DMS53 treated with DMSO at 0.1 percent for 48 hours (cell line): ENCODE results near the gene PHACTR1.
"Not testable (repeated sequence)": the region's sequence is repeated elsewhere in the genome, so short reads cannot be mapped to it uniquely, and the experiment has no call there.

Source experiments
- DNase-seq: peaks from one replicate; lab custom pipeline; 2025; ENCODE audit not compliant: unreplicated experiment; lab: John Stamatoyannopoulos, UW

The PHACTR1 gene

DNA sequence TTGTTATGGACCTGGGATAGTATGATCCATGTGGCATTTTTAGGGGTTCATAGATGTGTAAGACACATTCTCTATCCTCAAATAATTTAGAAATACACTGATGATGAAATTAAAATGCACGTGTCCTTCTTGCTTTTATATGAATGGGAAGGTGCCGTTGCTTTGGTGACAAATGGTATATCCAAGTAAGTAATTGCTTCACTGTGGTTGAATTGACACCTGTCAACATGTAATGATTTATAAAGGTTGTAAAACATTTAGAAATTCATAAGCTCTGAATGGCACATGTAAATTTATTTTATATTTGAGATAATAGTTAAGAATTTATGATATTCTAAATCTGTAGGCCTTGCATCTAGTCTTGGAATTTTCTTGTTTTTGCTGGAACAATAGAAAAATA lies 227.0 kb downstream of the PHACTR1 start:
- DNase-seq: no peak

DNA sequence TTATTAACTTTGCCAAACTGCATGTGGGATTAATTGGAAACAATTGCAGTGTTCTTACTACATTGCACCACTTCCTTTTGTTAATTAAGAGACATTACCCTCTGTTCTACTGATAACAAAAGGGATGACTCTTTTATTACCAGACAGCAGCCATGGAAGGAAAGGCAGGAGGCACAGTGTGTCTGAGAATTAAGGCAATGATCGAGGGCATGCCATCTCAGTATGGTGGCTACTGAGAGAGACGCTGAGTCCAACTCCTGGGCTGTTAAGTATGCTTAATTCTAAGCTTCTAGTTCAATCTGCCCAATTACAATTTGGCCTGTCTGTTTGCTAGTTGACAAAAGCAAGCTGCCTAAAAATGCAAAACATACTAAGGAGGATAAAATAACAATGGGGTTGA lies 227.4 kb downstream of the PHACTR1 start:
- DNase-seq: no peak

DNA sequence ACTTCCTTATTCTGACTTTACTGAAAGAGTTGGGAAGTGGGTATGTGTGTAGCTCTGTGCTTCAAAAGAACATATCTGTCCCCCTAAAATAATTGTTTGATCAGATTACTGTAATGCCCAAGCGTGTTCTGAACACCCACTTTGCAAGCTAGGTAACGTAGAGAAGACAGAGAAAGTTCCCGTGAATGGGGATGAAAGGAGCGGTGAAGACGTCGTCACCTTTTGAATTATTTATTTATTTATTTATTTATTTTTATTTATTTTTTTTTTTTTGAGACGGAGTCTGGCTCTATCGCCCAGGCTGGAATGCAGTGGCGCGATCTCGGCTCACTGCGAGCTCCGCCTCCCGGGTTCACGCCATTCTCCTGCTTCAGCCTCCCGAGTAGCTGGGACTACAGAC lies 228.0 kb downstream of the PHACTR1 start:
- not testable (repeated sequence) for DNase-seq

DNA sequence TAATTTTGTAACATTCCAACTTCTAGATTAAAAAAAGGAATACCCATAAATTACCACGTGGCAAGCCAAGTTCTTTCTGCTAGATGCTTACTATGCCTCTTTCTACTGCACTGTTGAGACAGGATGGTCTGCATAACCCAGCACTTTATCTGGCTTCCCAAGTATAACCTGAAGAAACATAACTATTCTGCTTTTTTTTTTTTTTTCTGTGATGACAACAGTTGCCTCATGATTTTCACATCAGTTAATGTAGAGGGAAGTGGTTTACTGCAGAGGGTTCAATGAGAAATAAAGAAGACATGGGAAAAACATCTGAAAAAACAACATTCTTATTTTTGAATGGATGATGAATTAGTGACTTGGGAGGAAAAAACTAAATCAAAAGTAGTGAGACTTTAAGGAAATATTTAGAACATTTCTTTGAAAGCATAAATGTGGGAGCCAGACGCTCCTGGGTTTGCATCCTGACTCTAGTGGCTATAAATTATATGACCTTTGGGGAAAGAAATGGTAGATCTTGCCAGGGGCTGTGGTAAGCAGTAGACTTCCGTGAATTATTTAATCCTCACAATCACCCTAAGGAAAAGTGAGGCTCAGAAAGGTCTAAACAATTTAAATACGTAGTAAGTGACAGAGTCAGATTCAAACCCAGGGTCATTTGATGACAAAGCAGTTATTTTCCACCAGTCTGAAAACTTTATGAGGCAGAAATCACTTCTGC lies 230.7 kb downstream of the PHACTR1 start:
- DNase-seq: no peak

DNA sequence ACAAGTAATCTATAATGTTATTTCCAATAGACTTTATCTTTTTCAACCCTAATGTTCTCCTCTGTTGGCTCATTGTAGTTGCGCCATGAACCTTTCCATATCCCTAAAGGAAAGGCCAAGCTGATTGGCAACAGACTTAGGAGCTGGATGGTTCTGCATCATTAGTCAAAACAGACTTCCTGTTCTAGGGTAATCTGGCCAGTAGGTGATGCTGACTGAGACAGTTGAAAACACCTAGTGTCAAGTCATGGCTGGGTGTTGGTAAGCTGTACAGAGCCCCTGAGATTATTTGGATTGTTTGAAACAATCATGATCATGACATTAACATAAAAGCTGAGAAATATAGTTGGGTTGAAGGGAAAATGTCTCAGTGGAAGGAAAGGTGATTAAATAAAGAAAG lies 231.4 kb downstream of the PHACTR1 start:
- no peak for DNase-seq

DNA sequence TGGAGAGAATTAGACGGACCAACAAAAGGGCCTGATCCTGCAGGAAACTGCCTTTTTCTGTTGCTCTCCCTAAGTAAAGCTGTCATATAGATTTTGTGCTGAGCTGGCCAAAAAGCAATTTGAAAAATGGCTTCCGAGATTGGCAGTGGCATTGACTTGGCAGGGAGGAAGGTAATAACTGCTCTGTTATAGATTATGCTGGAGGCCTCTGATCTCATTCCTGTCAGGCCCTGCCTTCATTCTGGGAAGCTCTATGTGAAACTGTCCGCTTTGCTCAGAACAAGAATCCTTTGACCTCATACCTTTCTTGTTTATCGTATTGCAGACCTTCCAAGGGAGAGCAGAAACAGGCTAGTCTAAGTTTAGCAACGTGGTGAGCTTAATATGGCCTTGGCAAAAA lies 234.4 kb downstream of the PHACTR1 start:
- DNase-seq: no peak

DNA sequence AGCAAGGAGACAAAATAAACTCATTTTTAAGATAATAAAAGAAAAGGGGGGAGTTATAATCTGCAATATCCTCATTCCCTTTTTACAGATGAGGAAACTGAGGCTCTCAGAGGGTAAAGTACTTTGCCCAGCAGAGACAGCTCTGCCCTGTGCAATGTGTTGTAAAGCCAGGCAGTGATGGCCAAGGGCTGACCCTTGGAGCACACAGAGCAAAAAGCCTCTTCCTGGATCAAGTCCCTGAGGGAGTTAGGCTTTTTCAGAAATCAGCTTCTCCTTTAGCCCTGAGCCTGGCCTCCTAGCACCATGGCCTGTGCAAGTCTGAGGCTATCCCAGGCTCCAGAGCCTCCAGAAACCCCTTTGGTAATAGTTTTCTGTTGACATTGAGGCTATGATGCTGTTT lies 234.8 kb downstream of the PHACTR1 start:
- no peak for DNase-seq

DNA sequence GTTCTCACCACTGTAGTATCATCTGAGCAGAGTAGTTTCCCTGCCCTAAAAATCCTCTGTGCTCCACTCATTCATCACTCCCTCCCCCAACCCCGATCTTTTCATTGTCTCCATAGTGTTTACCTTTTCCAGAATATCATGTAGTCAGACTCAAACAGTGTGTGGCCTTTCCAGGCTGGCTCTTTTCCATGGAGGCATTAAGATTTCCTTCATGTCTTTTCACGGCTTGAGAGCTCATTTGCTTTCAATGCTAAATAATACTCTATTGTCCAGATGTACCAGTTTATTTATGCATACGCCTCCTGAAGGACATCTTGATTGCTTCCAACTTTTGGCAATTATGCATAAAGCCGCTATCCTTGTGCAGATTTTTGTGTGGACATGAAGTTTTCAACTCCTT lies 235.8 kb downstream of the PHACTR1 start:
- DNase-seq: no peak

DNA sequence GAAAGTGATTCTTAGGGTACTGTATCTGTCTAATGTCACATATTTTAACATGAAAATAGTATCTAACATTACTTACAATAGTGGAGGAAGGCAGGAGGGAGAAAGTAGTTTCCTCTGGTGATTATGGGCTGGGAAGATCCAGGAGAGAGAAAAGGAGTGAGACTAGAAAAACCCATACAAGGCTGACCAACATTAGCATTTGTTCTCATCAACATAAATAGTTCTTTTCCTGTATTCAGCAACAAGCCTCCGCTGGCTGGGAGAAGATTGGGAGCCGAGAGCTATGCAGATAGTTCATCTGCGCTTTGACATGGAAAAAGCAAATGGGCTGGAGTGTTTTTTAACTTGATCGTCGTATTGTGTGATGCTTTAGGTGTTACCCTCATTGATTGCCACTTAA lies 239.4 kb downstream of the PHACTR1 start:
- no peak for DNase-seq

DNA sequence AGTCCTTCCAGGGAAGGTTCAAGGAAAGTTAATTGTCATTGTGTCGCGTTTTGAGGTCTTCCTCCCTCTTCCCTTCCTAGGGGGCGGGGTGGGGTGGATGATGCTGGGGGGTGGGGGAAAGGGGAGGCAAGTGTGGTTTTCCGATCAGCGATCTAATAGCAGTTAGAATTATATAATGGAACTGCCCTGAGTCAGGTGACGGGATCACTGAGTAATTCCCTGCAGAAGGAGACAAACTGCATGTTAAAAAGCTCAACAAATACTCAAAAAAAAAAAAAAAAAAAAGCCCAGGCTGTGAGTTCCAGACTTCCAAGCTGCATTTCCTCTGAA lies 240.4 kb downstream of the PHACTR1 start:
- no peak for DNase-seq

DNA sequence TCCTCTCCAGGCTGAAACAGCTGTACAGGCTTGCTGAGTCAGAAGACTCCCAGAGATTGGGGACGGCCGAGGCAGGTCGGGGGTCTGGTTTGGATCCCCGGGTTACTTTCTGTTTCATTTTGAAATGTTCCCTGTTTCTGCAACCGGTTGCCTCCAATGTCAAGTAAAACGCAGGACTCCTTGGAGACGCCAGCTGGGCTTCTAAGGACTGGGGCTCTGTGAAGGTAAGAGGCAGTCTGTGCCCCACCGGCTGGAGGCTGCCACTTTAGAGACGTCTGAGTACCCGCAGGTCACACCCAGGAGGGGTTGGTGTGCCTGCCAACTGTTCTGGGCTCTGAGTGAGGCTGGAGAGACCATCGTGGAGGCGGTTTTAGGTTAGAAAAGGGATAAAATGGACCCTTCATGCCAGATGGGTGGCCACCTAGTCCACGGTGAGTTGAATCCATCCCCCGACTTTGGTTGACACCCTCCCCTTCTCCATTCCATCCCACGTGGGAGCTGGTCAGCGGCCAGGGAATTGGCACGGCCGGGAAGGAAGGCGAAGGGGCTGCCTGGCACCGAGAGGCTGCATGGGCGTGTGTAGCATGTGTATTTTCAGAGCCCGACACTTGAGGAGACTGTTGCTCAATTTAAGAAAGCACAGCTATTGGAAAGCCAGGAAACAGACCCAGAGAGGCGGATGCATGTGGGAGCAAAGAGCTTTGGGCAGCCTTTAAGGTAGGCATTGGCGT lies 240.9 kb downstream of the PHACTR1 start:
- no peak for DNase-seq

DNA sequence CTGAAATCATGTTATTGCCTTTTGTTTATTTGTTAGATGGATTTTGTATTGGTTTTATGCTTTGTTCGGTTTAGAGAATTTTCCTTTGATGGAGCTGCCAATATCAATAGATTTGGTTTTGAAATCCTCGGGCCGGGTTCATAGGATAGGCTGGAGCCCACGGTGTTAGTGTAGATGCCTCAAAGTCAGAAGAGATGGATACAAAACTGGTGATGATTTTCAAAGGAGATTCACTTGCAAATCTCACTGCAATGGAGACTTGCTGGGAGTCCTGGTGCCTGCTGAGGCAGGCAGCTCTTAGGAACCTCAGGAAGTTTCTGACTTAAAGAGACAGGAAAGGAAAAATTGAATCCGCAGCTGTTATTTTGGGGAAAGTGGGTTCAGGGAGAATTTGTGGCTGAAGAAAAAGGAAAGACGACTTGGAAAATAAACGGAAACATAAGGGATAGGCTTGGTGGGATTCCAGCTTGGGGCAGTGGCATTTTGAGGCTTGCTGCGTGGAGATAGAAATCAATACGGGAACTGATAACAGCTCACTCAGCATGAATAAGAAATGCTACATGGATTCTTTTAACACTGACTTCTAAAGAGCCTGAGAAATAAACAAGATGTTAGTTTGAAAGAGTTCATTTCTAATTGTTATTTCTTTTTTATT lies 241.6 kb downstream of the PHACTR1 start:
- no peak for DNase-seq

DNA sequence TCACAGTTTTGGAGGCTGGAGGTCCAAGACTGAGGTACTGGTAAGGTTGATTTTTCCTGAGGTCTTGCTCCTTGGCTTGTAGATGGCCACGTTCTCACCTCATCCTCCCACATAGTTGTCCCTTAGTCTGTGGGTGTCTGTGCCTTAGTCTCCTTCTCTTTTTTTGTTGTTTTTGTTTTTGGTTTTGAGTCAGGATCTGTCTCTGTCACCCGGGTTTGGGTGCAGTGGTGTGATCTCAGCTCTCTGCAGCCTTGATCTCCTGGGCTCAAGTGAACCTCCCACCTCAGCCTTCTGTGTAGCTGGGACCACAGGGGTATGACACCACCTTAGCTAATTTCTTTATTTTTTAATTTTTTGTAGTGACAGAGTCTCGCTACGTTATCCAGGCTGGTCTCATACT lies 245.2 kb downstream of the PHACTR1 start:
- no peak for DNase-seq

DNA sequence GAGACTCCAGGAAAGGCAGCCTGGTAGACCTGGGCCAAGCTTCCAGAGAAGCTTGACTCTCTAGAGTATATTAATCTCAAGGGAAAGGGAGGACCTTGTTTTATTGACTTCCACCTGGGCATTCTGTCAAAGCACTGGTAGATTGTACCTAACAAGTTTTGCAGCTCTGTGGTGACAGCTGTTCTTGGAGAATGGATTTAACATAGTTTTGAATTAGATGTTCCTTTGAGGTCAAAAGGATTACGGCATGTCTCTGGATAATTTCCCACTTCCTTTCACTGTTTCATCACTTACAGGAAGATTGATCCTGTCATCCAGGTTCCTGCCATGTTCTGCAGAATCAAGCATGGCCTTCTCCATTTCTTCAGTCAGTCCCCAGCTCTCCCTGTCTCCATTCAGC lies 246.0 kb downstream of the PHACTR1 start:
- no peak for DNase-seq

DNA sequence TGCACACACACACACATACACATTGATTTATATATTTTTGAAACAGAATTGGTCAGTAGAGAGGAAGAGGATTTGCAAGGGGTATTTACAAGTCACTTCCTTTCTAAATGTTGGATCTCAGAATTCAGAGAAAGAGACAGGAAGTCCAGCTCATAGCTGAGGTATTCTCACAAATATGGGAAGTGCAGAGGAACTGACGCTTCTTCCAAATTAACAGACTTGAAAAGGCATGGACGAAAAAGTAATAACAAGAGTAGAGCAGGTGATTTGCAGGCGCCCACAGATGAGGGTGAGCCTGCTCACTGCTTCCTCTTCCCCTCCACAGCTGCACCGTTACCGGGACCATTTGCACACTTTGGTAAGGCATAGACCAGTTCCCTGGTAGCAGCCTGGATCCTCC lies 246.4 kb downstream of the PHACTR1 start:
- DNase-seq: no peak

DNA sequence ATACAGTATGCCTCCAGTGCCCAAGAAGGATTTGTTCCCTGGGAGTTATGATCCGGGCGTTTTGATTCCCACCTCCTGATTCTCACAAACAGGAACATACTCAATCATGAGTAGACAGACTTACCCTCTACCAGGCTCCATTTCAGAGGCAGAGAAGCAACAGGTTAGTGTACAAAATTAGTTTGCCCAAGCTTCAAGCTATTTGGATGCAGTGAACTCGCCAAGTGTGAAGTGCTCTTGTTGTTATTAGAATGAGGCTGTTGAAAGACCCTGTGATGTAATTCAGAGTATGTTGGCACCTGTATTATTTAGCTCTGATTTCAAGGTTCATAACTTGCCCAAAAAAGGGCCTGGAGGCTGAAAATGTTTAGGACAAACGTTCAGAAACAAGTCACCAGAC lies 247.0 kb downstream of the PHACTR1 start:
- DNase-seq: no peak

DNA sequence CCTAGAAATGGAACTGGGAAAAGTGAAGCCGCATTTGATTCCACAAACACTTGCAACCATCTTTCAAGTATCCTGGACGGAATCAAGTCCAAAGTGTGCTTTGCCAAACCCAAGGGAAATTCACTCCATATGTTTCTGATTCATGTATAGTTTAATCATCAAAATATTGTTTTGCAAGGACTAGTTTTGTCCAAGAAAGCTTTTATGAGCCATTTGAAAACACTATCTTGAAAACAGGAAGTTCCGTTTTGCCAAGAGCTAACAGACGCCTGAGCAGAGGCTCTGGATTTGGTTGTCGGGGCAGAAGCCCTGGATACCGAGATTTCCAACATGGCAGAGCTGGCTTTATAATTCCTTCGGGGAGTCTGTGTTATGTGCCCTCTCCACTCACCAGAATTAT lies 251.1 kb downstream of the PHACTR1 start:
- no peak for DNase-seq

DNA sequence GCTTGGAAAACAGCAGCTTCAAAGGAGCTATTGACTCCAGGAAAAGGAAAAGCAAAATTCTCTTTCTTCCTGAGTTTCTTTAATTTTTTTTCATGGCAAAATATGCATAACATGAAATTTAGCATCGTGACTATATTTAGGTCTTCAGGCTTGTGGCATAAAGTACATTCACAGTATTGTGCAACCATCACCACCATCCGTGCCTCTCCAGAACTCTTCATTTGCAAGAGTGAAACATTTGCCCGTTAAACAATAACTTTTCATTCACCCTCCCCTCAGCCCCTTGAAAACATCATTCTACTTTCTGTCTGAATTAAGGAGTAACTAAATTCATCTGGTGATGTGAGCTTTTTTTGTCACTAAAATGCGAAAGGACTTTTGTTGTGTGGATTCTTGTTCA lies 251.7 kb downstream of the PHACTR1 start:
- no peak for DNase-seq

DNA sequence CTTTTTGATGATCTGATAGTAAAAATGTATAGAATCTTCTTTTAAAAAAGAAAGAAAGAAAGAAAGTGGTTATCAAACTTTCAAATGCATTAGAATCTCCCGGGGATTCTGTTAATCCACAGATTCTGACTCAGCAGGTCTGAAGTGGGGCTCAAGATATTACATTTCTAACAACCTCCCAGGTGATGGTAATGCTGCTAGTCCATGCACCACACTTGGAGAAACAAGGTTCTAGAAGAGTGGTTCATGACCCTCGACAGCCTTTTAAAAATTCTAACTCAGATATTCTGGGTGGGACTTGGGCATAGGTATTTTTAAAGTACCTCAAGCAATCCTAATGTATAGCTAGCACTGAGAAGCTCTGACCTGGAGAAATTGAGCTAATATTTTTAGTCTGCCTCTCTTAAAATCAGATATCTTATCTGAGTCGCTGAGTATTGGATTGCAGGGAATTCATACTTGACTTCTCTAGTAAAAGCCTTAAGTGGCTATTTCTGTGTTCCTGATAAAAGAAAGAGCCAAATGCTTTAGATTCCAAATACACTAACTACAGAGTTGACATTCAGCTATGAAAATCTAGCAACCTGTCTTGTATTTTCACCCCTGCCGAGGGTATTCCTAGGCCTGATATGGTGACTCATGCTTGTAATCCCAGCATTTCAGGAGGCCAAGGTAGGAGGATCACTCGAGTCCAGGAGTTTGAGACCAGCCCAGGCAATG lies 252.4 kb downstream of the PHACTR1 start:
- no peak for DNase-seq

DNA sequence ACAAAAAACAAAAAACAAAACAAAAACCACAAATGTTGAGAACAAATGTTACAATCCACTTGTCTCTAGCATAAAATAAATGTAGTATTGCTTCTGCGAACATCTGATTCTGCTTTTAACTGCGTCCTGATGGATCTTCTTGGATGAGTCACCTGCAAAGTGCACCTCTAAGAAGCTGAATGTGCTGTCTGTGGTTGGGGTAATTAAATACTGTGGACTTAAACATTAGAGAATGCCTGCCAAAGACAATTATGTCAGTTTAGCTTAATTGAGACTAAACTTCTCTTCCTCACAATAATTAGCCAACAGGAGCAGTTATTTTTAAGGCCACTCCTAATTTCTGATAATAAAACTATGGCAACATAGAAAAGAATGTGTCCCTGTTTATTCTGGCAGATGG lies 253.4 kb downstream of the PHACTR1 start:
- DNase-seq: no peak

DNA sequence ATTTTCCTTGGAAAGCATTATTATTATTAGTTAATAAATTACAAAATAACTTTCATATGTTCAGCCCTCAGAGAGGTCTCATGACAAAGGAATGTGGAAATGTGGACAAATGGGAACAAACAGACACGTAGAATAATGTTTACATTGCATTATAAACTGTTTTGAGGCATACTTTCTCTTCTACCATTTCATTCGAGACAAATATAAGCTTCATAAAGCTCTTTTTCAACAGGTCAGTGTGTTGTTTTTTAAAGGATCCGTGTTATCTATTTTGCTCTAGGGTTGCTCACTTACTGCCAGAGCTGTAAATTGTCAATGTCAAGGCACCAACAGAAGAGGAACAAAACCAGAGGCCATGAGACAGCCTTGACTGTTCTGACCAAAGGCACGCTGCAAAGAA lies 256.8 kb downstream of the PHACTR1 start:
- DNase-seq: no peak

DNA sequence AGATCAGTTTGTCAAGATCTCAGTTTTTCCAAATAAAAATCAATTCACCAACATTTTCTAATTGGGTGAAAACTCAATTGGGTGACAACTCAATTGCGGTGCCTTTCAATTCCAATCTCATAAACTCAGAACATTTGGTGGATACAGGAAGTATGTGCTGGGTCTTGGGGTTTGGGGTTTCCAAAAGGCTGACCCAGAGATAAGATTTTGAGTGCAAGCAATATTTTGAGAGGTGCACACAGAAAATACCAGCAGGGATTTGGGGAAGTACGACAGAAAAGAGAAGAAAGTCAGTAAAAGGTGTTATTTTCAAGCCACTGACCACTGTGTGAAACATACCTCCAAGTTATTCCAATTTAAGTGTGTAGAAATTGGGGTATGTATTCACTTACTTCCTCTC lies 258.0 kb downstream of the PHACTR1 start:
- DNase-seq: no peak
